OCI-M1 (cell line): ENCODE data around the gene GPD2.

ENCODE experiments used
- DNase-seq: peaks from one replicate; lab custom pipeline; 2025; lab: John Stamatoyannopoulos, UW

The GPD2 gene

GRCh38 chr2:156435718-156436496 is at the start of gene GPD2:
Gene GPD2 (plus strand): TSS chr2:156436379. CDS start chr2:156476106, 39,727 bp downstream.
- DNase-seq: peak; percentile 89

DNA sequence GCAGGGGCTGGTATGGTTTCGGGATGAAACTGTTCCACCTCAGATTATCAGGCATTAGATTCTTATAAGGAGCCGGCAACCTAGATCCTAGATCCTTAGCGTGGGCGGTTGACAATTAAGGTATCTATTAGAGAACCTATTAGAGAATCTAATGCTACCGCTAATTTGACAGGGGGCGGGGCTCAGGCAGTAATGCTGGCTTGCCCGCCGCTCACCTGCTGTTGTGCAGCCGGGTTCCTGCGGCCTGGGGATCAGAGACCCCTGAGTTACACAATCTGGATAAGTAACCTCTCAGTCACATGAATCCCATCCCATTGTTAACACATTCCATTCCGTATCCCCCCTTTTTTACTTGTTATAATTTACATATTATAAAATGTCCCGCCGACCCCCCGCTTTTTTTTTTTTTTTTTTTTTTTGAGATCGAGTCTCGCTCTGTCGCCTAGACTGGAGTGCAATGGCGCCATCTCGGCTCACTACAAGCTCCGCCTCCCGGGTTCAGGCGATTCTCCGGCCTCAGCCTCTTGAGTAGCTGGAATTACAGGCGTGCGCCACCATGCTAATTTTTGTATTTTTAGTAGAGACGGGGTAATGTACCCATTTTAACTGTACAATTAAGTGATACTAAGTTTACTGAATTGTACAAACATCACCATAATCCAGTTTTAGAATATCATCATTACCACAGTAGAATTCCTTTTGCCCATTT is 42.0 kb upstream of the GPD2 start:
- DNase-seq: no peak

- DNase-seq: peak; percentile 55
These were observed 40.1 kb upstream of the GPD2 start for GRCh38 chr2:156396126-156396525.

DNA sequence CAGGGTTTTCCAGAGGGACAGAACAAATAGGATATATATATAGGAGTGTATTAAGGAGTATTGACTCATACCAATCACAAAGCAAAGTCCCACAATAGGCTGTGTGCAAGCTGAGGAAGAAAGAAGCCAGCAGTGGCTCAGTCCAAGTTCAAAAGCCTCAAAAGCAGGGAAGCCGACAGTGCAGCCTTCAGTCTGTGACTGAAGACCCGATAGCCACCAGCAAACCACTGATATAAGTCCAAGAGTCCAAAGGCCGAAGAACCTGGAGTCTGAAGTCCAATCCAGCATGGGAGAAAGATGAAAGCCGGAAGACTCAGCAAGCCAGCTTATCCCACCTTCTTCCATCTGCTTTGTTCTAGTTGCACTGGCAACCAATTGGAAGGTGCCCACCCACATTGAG is 39.0 kb upstream of the GPD2 start:
- DNase-seq: no peak

DNA sequence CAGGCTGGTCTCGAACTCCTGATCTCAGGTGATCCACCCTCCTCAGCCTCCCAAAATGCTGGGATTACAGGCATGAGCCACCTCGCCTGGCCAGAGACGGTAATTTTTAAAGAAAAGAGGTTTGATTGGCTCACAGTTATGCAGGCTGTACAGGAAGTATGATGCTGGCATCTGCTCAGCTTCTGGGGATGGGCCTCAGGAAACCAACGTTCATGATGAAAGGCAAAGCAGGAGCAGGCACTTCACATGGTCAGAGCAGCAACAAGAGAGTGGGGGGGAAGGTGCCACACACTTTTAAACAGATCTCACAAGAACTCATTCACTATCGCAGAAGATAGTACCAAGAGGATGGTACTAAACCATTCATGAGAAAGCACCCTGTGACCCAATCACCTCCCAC is 38.0 kb upstream of the GPD2 start:
- DNase-seq: no peak

DNA sequence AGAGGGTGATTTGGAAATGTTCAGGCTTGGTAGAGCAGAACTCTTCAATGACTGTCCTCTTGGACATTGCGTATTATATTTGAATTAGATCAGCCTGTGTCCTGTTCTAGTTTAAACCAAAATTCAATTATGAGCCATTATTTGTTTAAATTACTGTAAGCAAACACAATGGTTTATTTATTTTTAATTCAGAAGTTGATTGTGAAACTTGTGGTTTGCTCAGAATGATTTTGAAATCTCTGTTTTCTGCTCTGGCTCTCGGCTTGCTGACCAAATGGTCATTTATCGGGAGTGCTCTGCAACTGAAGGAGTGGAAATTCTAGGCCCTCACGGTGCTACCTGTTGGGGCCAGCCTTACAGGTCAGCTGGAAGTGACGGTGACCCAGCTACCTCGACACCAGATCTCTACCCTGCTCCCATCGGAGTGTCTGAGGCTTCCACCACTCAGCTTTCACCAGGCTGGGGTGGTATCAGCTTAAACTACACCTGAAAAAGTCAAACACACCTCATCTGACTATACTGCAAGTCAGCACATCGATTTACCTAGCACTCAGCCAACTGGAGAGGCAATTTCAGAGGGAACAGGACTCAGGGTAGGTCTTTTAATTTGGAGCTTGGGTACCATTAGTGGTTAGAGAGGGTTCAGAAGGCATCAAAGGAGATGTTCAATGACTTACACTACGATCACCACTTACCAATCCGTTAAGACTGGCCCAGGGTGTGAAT is 36.8 kb upstream of the GPD2 start:
- DNase-seq: no peak

DNA sequence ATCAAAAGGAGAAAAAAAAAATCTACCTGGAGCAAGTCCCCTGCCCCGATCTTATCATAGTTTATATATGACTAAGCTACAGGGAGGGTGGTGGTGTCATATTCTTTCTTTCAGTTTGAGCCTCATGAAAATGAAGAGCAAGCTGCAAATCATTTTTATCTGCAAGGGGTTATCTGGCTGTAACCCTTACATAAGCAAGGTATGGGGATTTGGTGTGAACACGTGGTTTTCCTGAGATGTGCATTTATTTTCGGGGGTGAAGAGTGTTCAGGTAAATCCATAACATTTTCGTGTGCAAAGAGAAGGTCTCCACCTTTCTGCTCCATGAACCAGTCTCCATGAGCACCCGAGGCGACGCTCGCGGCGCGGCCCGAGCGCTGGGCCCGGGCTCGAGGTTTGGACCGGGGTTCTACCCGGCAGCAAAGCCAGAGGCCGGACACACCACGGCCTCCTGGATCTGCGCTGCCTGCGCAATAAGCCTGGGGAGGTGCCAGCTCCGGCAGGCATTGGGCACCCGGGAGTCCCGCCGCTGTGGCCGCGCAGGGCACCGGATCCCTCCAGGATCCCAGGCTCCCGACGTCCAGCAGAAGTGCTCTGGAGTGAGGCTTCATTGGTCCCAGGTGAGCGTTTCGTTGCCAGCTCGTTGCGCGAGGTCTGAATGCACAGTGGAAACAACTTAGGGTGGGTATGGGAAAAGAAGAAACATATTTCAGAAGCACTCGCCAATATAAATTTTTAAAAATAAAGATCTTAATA is 36.1 kb upstream of the GPD2 start:
- DNase-seq: peak; percentile 81

DNA sequence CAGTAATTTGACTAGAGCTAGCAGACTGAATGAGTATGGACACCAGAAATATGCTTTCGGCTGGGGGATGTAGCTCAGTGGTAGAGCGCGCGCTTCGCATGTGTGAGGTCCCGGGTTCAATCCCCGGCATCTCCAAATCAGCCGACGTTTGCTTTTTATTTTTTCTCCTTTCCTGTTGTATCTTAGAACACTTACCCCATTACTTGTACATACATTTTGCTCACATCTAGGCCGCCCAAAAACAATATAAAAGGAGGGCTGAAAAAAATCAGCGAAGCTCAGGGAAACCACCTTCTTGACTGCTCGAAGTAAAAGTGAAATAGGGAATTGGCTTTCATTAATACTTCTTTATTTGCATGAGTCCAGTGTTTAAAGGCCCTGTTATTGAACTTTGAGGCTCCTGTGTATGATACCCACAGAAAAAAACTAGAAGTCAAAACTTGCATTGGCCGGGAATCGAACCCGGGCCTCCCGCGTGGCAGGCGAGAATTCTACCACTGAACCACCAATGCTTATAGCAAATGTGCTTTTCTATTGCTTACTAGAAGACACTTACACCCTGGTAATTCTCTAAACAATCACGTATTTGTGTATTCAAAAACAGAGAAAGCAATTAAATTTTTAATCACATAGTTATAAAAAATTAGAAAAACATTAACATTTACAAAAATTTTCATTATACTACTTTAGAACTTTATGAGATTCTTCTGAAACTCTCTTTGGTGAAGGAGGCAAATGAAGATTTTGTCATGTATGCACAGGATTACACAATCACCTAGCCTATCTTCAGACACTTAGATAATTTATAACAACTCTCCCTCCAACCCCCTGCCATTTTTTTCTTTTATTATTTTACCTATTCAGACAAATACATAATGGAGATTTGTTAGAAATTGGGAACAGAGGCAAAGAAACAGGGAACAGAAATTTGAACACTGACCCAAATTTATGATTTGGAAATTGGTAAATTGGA is 35.2 kb upstream of the GPD2 start:
- peak; percentile 93 for DNase-seq

- DNase-seq: peak; percentile 64
These were observed 34.3 kb upstream of the GPD2 start for GRCh38 chr2:156401861-156402260.

DNA sequence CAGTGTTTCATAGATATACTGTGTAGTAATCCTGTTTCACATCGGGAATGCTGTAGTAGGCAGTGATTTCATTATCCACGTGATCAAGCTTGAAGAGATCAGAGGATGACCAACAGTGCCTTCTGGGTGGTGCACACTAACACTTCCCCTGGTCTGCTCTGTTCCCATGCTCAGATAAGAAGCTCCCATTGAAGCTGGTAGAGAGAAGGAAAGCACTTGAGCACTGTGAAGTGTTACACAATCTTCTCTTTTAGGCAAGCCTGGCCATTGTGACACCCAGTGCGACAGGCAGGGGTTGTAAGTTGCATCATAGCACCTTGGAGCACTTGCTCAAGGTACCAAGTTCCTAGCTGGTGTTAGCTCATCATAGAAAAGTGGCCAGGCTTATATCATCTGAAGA is 30.6 kb upstream of the GPD2 start:
- peak; percentile 92 for DNase-seq

DNA sequence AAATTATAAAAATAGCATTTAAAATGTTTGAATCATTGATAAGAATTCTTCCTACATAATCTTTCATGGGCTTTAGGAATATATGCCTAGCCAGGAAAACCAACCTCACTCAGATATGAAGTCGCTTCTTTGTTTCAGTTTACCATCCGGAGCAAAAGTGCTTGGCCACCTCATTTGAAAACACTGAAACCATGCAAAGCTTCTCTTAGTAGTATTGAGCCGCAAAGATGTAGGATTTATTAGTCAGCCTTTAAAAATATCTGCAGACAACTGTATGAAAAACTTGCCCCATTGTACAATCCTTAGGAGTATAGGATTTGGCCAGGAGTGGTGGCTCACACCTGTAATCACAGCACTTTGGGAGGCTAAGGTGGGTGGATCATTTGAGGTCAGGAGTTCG is 24.3 kb upstream of the GPD2 start:
- DNase-seq: no peak

- no peak for DNase-seq
These were observed 14.3 kb upstream of the GPD2 start for GRCh38 chr2:156421851-156422250.

GRCh38 chr2:156423674-156424282 is 12.4 kb upstream of the GPD2 start:
- no peak for DNase-seq

DNA sequence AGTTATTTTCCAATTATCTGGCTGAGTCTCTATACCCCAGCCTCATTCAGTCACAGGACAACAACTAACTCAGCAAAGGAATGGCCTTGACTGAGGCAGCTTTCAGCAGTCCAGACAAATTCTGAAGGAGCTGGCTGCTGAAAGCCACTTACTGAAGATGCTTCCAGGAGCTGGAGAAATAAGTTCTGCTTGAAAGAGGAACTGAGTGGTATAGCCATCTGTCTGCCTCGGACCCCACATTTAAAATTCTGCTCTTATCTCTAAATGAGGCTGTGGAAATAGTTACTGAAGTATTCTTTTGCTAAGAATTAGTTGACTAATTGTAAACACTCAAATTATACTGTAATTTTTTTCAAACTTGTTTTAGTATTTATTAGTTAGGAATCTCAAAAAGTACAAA is 9.1 kb upstream of the GPD2 start:
- DNase-seq: peak; percentile 74

- DNase-seq: no peak
These were observed 7.0 kb upstream of the GPD2 start for GRCh38 chr2:156429211-156429610.

DNA sequence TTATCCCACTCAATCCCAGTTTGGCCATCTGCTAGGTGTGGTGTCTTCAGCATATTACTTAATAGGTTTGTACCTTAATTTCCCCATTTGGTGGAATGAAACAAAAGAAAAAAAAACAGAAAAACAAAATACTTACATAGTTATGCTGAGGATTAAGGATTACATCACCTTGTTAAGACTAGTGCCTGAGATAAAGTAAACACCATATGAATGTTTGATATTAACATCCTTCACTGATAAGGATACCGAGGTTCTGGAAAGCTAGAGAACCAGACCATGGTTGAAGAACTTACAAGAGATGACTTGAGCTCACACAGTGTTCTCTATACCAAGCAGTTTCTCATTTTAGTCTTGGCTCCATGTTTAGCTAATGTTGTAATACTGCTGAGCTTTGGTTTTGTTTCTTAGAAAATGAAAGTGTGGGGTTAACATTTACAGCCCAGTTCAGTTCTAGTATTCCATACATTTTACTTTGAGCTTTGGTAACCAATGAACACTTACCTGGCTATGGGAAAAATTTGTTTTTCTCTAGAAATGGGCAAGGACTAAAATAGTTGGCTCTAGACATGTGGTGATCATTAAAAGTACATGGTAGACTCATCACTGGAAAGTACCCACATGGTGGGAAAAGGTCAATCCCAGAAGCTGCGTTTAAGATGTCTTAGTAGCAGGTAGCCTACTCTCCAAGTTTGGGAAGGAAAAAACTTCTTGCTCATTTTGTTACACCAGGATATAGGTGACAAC is 5.8 kb upstream of the GPD2 start:
- DNase-seq: peak; percentile 44

DNA sequence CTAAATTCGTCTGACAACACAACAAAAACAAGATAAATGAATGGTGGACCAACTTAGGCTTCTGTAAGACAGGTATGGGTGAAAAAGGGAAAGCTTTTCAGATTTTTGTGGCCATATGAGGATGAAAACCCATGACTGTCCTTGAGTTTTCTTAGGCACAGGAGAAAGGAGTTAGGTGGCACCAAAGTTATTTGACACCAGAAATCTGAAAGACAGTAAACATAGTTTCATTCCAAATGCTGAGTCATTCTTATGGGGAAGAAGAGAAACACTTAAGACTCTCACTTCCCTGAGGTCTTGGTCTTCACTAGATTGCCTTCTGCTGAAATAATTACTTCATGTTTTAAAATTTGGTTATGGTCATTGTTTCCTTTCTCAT is 5.2 kb upstream of the GPD2 start:
- peak; percentile 89 for DNase-seq

DNA sequence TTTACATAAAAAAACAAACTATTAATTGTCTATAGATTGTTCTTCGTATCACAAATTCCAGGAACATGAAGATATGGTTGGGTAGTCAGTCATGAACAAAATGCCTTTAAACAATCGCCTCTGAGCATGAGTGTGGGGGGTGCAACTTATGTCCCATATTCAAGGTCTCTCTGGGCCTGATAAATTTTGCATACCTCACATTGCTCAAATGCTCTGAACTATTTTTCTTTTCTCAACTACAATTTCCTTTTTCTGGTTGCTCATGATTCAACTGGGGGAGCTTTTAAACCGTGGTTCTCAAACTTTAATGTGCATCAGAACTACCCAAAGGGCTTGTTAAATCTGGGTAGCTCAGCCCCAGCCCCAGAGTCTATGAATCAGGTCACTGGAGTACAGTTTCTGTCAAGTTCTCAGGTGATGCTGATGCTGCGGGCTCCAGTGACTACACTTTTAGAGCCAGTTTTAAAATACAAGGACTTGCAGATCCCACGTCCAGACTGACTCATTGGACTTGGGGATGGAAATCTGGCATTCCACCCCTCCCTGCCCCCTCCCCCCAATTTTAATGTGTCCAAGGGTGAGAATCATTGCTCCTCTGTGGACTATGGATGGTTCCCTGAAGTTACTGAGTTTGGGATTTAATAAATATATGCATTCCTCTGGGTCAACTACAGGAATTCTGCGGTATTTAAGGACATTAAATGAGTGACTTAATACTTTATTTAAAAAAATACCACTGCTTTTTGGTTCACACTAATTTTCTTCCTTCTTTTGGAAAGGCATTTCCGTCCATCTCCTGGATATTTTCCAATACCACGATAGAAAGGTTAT is 1.5 kb upstream of the GPD2 start:
- no peak for DNase-seq

- no peak for DNase-seq
These were observed 822 bp upstream of the GPD2 start for GRCh38 chr2:156435396-156435717.
